ENCODE results near the gene ASAP3.

DNA sequence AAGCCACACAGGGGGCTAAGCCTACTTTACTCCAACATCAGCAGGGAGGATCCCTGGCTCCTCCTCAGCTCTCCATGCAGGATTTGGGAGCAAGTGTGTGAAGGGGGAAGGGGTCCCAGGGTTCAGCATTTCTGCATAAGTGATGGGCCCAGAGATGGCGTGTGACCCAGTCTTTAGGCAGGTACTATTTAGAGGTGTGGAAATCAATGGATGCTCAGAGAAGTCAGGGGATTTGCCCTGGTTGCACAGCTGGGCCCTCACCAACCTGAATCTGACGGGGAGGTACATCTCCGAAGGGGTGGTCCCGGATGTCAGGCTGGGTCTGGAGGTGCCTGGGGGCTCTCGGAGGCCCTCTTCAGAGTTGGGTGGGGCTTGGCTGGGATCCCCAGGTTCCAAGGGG lies 52.5 kb downstream of the ASAP3 start:
- TF ChIP-seq, protein P1, sequence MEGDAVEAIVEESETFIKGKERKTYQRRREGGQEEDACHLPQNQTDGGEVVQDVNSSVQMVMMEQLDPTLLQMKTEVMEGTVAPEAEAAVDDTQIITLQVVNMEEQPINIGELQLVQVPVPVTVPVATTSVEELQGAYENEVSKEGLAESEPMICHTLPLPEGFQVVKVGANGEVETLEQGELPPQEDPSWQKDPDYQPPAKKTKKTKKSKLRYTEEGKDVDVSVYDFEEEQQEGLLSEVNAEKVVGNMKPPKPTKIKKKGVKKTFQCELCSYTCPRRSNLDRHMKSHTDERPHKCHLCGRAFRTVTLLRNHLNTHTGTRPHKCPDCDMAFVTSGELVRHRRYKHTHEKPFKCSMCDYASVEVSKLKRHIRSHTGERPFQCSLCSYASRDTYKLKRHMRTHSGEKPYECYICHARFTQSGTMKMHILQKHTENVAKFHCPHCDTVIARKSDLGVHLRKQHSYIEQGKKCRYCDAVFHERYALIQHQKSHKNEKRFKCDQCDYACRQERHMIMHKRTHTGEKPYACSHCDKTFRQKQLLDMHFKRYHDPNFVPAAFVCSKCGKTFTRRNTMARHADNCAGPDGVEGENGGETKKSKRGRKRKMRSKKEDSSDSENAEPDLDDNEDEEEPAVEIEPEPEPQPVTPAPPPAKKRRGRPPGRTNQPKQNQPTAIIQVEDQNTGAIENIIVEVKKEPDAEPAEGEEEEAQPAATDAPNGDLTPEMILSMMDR (IDR thresholded peaks at IDR 0.05), result no peak
- TF ChIP-seq POLR2AphosphoS5 (IDR thresholded peaks at IDR 0.05; ENCODE audit: low read depth, low read length) (no peak), SIN3A (IDR thresholded peaks at IDR 0.05; ENCODE audit: borderline replicate concordance, insufficient read depth, low read depth, low read length) (no peak), TCF7L2 (IDR thresholded peaks at IDR 0.05; ENCODE audit: low read depth, low read length) (no peak)
- TF ChIP-seq, protein P2, sequence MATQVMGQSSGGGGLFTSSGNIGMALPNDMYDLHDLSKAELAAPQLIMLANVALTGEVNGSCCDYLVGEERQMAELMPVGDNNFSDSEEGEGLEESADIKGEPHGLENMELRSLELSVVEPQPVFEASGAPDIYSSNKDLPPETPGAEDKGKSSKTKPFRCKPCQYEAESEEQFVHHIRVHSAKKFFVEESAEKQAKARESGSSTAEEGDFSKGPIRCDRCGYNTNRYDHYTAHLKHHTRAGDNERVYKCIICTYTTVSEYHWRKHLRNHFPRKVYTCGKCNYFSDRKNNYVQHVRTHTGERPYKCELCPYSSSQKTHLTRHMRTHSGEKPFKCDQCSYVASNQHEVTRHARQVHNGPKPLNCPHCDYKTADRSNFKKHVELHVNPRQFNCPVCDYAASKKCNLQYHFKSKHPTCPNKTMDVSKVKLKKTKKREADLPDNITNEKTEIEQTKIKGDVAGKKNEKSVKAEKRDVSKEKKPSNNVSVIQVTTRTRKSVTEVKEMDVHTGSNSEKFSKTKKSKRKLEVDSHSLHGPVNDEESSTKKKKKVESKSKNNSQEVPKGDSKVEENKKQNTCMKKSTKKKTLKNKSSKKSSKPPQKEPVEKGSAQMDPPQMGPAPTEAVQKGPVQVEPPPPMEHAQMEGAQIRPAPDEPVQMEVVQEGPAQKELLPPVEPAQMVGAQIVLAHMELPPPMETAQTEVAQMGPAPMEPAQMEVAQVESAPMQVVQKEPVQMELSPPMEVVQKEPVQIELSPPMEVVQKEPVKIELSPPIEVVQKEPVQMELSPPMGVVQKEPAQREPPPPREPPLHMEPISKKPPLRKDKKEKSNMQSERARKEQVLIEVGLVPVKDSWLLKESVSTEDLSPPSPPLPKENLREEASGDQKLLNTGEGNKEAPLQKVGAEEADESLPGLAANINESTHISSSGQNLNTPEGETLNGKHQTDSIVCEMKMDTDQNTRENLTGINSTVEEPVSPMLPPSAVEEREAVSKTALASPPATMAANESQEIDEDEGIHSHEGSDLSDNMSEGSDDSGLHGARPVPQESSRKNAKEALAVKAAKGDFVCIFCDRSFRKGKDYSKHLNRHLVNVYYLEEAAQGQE (IDR thresholded peaks at IDR 0.05; ENCODE audit: insufficient read depth in 1 of 2, low read depth in 2 of 2, low read length in 1 of 2), result no peak

Measured in Panc1 (cell line).